ENCODE measurements around the gene PRSS2.

- no peak for TF ChIP-seq CTCF (IDR thresholded peaks at IDR 0.05)
- no peak for TF ChIP-seq POLR2A (IDR thresholded peaks at IDR 0.05)
Observed at GRCh38 chr7:142784096-142784495, 13.3 kb downstream of the PRSS2 start.

All from transverse colon (tissue), 3 donors.